GM10248 (cell line): ENCODE data around the gene KLHL24.
"Not testable (repeated sequence)": the region's sequence is repeated elsewhere in the genome, so short reads cannot be mapped to it uniquely, and the experiment has no call there.

Experiments used
- CTCF ChIA-PET: fragments of 300-600 bp; sonication (Branson Sonifier 250); formaldehyde crosslinking; extraction: SDS; loops from one replicate; lab custom pipeline; 2021; ENCODE audit warnings: antibody characterized with exemption; lab: Yijun Ruan, JAX
- POLR2A ChIA-PET: fragments of 350-650 bp; sonication (Branson Sonifier 250); formaldehyde crosslinking; extraction: SDS; loops from one replicate; lab custom pipeline; 2020; ENCODE audit warnings: antibody characterized with exemption; lab: Yijun Ruan, JAX
- DNase-seq: peaks from one replicate; pipeline ENCODE4 v3.0.0; 2012; ENCODE audit errors: extremely low spot score
- CTCF ChIP-seq: IDR thresholded peaks from 2 replicates; pipeline ENCODE4 v1.5.1; 2012; ENCODE audit warnings: mild to moderate bottlenecking, low read depth; ENCODE audit errors: extremely low read depth, missing control alignments, control extremely low read depth

Gene KLHL24

GRCh38 chr3:183594636-183595035 lies 40.8 kb upstream of the KLHL24 start:
- ChIA-PET CTCF (interaction anchor here (0.7 to 1.7 kb wide), 3 partner anchors 10 to 125 kb away, joined by 3 to 5 read pairs (median 4); no protein-coding TSS in a partner anchor), POLR2A (no interaction called here)
- no peak for DNase-seq
- TF ChIP-seq CTCF, result no peak

DNA sequence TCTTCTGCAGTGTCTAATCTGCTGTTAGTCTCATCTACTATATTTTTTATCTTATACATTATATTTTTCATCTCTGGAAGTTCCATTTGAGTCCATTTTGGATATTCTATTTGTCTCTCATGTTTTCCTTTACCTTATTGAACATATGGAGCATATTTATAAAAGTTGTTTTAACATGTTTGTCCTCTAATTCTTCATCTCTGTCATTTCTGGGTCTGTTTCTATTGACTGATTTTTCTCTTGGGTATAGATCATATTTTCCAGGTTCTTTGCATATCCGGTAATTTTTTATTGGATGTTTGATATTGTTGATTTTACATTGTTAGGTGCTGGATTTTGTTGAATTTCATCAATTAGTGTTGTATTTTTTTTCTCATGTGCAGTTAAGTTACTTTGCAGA lies 37.5 kb upstream of the KLHL24 start:
- TF ChIP-seq CTCF, result no peak
- no peak for DNase-seq
- CTCF ChIA-PET, result interaction anchor here (1.5 kb wide), 1 partner anchor 8 kb away, joined by 3 read pairs; no protein-coding TSS in a partner anchor
- POLR2A ChIA-PET, result no interaction called here

DNA sequence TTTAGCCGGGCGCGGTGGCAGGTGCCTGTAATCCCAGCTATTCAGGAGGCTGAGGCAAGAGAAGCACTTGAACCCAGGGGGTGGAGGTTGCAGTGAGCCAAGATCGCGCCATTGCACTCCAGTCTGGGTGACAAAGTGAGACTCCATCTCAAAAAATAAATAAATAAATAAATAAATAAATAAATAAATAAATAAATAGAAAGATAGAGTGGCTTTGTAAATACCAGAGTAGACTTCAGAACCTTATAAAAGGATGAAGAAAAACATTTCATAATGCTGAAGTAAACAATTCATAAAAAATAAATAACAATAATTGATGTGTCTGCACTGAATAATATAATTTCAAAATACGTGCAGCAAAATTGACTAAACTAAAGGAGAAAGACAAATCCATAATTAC lies 24.1 kb upstream of the KLHL24 start:
- DNase-seq, POLR2A ChIA-PET, CTCF ChIA-PET: not testable (repeated sequence)

DNA sequence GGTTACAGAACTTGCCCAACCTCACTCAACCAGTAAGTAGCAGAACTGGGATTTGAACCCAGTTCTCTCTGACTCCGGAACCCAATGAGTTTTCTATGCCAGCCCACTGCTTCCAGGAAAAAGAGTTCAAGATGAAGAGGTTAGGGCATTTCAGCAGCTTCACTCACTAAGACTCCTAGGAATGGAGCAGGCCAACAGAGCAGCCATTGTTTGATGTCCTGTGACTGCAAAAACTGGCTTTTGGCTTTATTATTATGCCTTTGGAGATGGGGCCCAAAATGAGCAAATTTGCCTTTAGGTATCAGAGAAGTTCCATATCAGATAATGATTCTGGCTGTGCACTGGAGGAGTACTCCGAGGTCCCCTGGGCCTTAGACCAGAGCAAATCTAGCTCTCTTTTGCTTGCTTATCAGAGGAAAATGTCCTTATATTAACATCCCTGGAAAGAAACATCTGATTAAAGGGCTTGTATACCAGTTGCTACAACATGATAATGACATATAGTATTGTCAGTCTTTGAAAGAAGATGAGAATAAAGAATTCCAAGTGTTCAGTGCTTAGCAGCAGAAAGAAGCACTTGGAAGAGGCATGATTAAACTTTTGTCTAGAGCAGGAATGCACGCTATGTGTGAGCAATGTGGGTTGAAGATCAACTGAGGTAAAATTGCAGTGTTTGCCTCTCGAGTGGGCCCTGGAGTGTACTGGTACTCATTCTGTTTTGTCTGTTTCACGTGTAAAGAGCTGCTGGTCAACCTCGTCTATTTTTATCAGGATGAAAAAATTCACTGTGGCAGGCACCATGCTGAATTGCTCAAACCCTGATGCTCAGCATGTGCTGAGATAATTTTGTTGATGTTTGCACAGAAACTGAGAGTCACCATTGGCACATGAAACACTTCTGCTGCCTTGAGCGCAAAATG lies 21.8 kb upstream of the KLHL24 start:
- DNase-seq, result no peak
- ChIA-PET CTCF (interaction anchor here (0.9 to 1.5 kb wide), 2 partner anchors 10 to 23 kb away, joined by 3 to 5 read pairs; no protein-coding TSS in a partner anchor), POLR2A (no interaction called here)
- TF ChIP-seq CTCF, result no peak

GRCh38 chr3:183618542-183618941 lies 16.9 kb upstream of the KLHL24 start:
- no peak for DNase-seq
- ChIA-PET CTCF (interaction anchor here (1.2 to 1.5 kb wide), 3 partner anchors 9 to 17 kb away, joined by 3 to 7 read pairs (median 3); partner anchors contain the start of gene KLHL24), POLR2A (no interaction called here)
- no peak for TF ChIP-seq CTCF

- ChIA-PET CTCF (interaction anchor here (1.2 to 1.5 kb wide), 3 partner anchors 8 to 16 kb away, joined by 3 to 7 read pairs (median 3); partner anchors contain the start of gene KLHL24), POLR2A (no interaction called here)
- DNase-seq, result no peak
- no peak for TF ChIP-seq CTCF
These were observed 16.4 kb upstream of the KLHL24 start for GRCh38 chr3:183619010-183619409.

- no peak for TF ChIP-seq CTCF
- DNase-seq, result no peak
- CTCF ChIA-PET, result interaction anchor here (1.5 kb wide), 2 partner anchors 14 to 16 kb away, joined by 3 to 7 read pairs; partner anchors contain the start of gene KLHL24
- POLR2A ChIA-PET, result no interaction called here
These were observed 15.7 kb upstream of the KLHL24 start for GRCh38 chr3:183619624-183620251.
